K562 (cell line): ENCODE data around the gene PDIA5. TPM values are rescaled to one million over a fixed set of nuclear protein-coding genes. Genes with fewer than 3 reads are reported as not detected.

Experiments used
- ATAC-seq: fragments of 200-7000 bp; cut with Tn5 transposase; 3 replicates; pipeline ENCODE4 v1.9.1; 2020; ENCODE audit warnings: moderate library complexity
- BruUV-seq: library from RNA; stranded (reverse); fragments of 400-500 nt; replicated peaks from 2 replicates; lab custom pipeline; 2021; lab: Mats Ljungman, UMichigan
- CTCF ChIA-PET: fragments of 300-600 bp; formaldehyde crosslinking; extraction: SDS; loops from one replicate; lab custom pipeline; 2021; ENCODE audit warnings: low intra/inter-chr PET ratio; lab: Yijun Ruan, JAX
- POLR2A ChIA-PET: fragments of 300-600, 350-650 bp; sonication (Branson Sonifier 250); formaldehyde crosslinking; extraction: SDS; loops from one replicate; lab custom pipeline; 2021; ENCODE audit warnings: antibody characterized with exemption, inconsistent platforms; lab: Yijun Ruan, JAX
- DNase-seq, 4 experiments: peaks; one replicate each; pipeline versions ENCODE4 v3.0.0 to v3.0.0-alpha.2; 2011 to 2018; ENCODE audit warnings: low spot score in 3 of 4, mixed read lengths in 3 of 4; ENCODE audit errors: extremely low read depth in 1 of 4
- FAIRE-seq: peaks from 2 replicates; lab custom pipeline; 2011; peaks lifted over from hg19 to GRCh38; lab: Jason Lieb, UNC
- H2AFZ ChIP-seq: 2 replicates; pipeline ENCODE4 v1.6.0; 2011; ENCODE audit warnings: low read depth, low read length, control low read depth, inconsistent platforms
- H3K27ac ChIP-seq: fragments of 200-600 bp; 3 replicates; pipeline ENCODE4 v1.8.0; 2011; ENCODE audit warnings: low read depth, mild to moderate bottlenecking, control low read depth, inconsistent platforms, low read length, moderate library complexity, mixed read lengths; ENCODE audit errors: extremely low read depth
- H3K27me3 ChIP-seq, 2 experiments: fragments of 300-600 bp in 1 of 2; 2 replicates in 1 of 2; 3 replicates in 1 of 2; pipeline versions ENCODE4 v1.6.0 to v1.8.0; 2011; ENCODE audit warnings: inconsistent platforms in 2 of 2, low read length in 2 of 2, mild to moderate bottlenecking in 1 of 2, mixed read lengths in 1 of 2, moderate library complexity in 1 of 2; ENCODE audit not compliant: control insufficient read depth in 2 of 2, insufficient read depth in 2 of 2
- H3K36me3 ChIP-seq: fragments of 300-600 bp; 3 replicates; pipeline ENCODE4 v1.8.0; 2011; ENCODE audit warnings: mild to moderate bottlenecking, low read length, inconsistent platforms; ENCODE audit not compliant: control insufficient read depth, insufficient read depth
- H3K4me1 ChIP-seq, 2 experiments: fragments of 200-600 bp in 1 of 2; replicated peaks in 1 of 2; 2 replicates in 1 of 2; 3 replicates in 1 of 2; pipeline versions ENCODE4 v1.5.1 to v1.8.0; 2011; ENCODE audit warnings: inconsistent platforms in 2 of 2, low read length in 2 of 2, mild to moderate bottlenecking in 1 of 2, mixed read lengths in 1 of 2, moderate library complexity in 1 of 2; ENCODE audit not compliant: control insufficient read depth in 2 of 2, insufficient read depth in 2 of 2
- H3K4me2 ChIP-seq: 2 replicates; pipeline ENCODE4 v1.6.1; 2011; ENCODE audit warnings: low read length, control low read depth, inconsistent platforms, mixed read lengths; ENCODE audit not compliant: insufficient read depth
- H3K4me3 ChIP-seq: fragments of 200-600 bp; sonication (generic), shearing (Covaris generic); 2 replicates; pipeline ENCODE4 v1.5.1; 2016; ENCODE audit warnings: control low read depth, inconsistent platforms
- H3K79me2 ChIP-seq: fragments of 200-600 bp; 3 replicates; pipeline ENCODE4 v1.8.0; 2011; ENCODE audit warnings: low read length, inconsistent platforms; ENCODE audit not compliant: control insufficient read depth, insufficient read depth
- H3K9ac ChIP-seq, 2 experiments: 2 replicates each; pipeline versions ENCODE4 v1.6.0 to v1.6.1; 2011; ENCODE audit warnings: low read depth in 2 of 2, low read length in 2 of 2, control low read depth in 1 of 2, inconsistent platforms in 1 of 2, mild to moderate bottlenecking in 1 of 2, mixed read lengths in 1 of 2; ENCODE audit not compliant: insufficient read depth in 1 of 2
- H3K9me1 ChIP-seq: one replicate; pipeline ENCODE4 v1.6.0; 2011; ENCODE audit warnings: inconsistent platforms, mild to moderate bottlenecking, low read length, moderate library complexity; ENCODE audit not compliant: control insufficient read depth, insufficient read depth
- H3K9me3 ChIP-seq: replicated peaks from 2 replicates; pipeline ENCODE4 v1.5.1; 2011; ENCODE audit warnings: low read depth, low read length, inconsistent platforms; ENCODE audit not compliant: control insufficient read depth, insufficient read depth
- H4K20me1 ChIP-seq: replicated peaks from 2 replicates; pipeline ENCODE4 v1.6.1; 2011; ENCODE audit warnings: low read length, inconsistent platforms, mixed read lengths; ENCODE audit not compliant: control insufficient read depth, insufficient read depth
- ATF7 ChIP-seq: fragments of 450-650 bp; IDR thresholded peaks from 2 replicates; pipeline ENCODE4 v1.7.1; 2014; ENCODE audit warnings: mild to moderate bottlenecking, moderate library complexity
- BCOR ChIP-seq: fragments of 450-650 bp; IDR thresholded peaks from 2 replicates; pipeline ENCODE4 v1.6.1; 2016
- CHD1 ChIP-seq: fragments of 200-600 bp; sonication (generic); IDR thresholded peaks from one replicate; pipeline ENCODE4 v1.6.1; 2012; ENCODE audit warnings: mild to moderate bottlenecking, moderate library complexity, low read length, inconsistent platforms
- ILK ChIP-seq: fragments of 450-650 bp; IDR thresholded peaks from 2 replicates; pipeline ENCODE4 v1.6.1; 2016; ENCODE audit warnings: missing genetic modification characterization, low read depth, mild to moderate bottlenecking, missing compliant biosample characterization, moderate library complexity, borderline replicate concordance
- KDM1A ChIP-seq, 2 experiments: fragments of 450-650 bp; IDR thresholded peaks; 2 replicates each; pipeline ENCODE4 v1.6.1; 2016; ENCODE audit warnings: mild to moderate bottlenecking in 2 of 2
- MYNN ChIP-seq, 2 experiments: sonication (generic); formaldehyde crosslinking in 1 of 2; IDR thresholded peaks; 2 replicates each; pipeline versions ENCODE4 v1.5.0 to v1.6.1; 2016 to 2020; ENCODE audit warnings: antibody characterized with exemption in 1 of 2, missing genetic modification reagents in 1 of 2
- NCOA6 ChIP-seq: fragments of 450-650 bp; IDR thresholded peaks from 2 replicates; pipeline ENCODE4 v1.6.1; 2017; ENCODE audit warnings: mild to moderate bottlenecking
- RBM25 ChIP-seq: fragments of 200-400 bp; formaldehyde crosslinking; IDR thresholded peaks from 2 replicates; pipeline ENCODE4 v1.6.1; 2018; ENCODE audit warnings: low read length, low read depth, moderate library complexity; ENCODE audit not compliant: severe bottlenecking
- SNAPC5 ChIP-seq: fragments of 250-450 bp; sonication (Bioruptor Pico); IDR thresholded peaks from 2 replicates; pipeline ENCODE4 v1.8.0; 2021; ENCODE audit warnings: moderate library complexity, mild to moderate bottlenecking, inconsistent platforms
- SREBF2 ChIP-seq: sonication (generic); formaldehyde crosslinking; IDR thresholded peaks from 2 replicates; pipeline ENCODE4 v1.4.0; 2020; ENCODE audit warnings: mild to moderate bottlenecking, missing genetic modification reagents
- WGBS: fragments of 100-300 bp; shearing (Covaris generic); methylation state at CpG from one replicate; pipeline ENCODE4 v1.1.6; 2016; ENCODE audit warnings: low coverage, mixed read lengths; ENCODE audit not compliant: insufficient coverage; ENCODE audit errors: missing lambda C conversion rate; 5-methylcytosine and 5-hydroxymethylcytosine counted together
- in situ Hi-C: fragments of 300-500 bp; cut with MboI; formaldehyde crosslinking; loops from 4 replicates; pipeline ENCODE4 v1.15.0; 2018; ENCODE audit warnings: inconsistent platforms, mixed read lengths
- intact Hi-C: fragments of 100-400 bp; cut with micrococcal nuclease; formaldehyde crosslinking; loops from 2 replicates; pipeline ENCODE4 v1.14.2; 2022
- polyA plus RNA-seq, 8 experiments: library from polyadenylated mRNA; depleted of rRNA in 4 of 8; stranded (reverse) in 5 of 8; unstranded in 3 of 8; fragments of >200 nt; fragmentation: Nextera tagmentation in 2 of 8; fragmentation: Illumina TruSeq in 1 of 8; extraction: Ambion mirVana in 2 of 8; extraction: Trizol in 1 of 8; gene quantifications; 2 replicates each; pipeline versions ENCODE4 v1.2.1 to v1.2.3, GENCODE V29; 2011 to 2014; ENCODE audit warnings: inconsistent platforms in 1 of 8, missing spikeins in 1 of 8
- total RNA-seq, 7 experiments: library from RNA; depleted of rRNA in 6 of 7; stranded (reverse); fragments of >200 nt in 6 of 7; fragmentation: Illumina TruSeq in 2 of 7; extraction: Trizol in 2 of 7; gene quantifications; 2 replicates each; pipeline versions ENCODE4 v1.2.1 to v1.2.3, GENCODE V29; 2011 to 2021; ENCODE audit warnings: low replicate concordance in 1 of 7

The PDIA5 gene
- total and polyA plus RNA-seq, 9 of the 15 experiments (the other 6 are each of a cell fraction or from before 2014, with no cell fraction given): 3.4 to 31.8 (median 19.6) TPM

- Histone ChIP-seq H3K27me3 (no peaks in the 10 kb centered on the region), H3K9ac (no peak overlapping the region), H3K9me3 (no peaks in the 10 kb centered on the region), H3K79me2 (peaks cover 96% of the 10 kb centered on the region), H3K27ac (peak overlapping the region; percentile 14; the same call in 1 of the 3 replicates), H3K4me2 (peak overlapping the region; percentile 26; the same call in 1 of the 2 replicates), H4K20me1 (peaks cover 36% of the 10 kb centered on the region), H3K9me1 (peaks cover 11% of the 10 kb centered on the region), H3K4me1 (peaks cover 8 to 52% of the 10 kb centered on the region in 2 experiments), H3K4me3 (no peak overlapping the region), H3K36me3 (peaks cover 8% of the 10 kb centered on the region; the same call in 2 of the 3 replicates), H2AFZ (no peak overlapping the region)
- ATAC-seq (no peak), DNase-seq (no peak), FAIRE-seq (no peak)
- WGBS: 88% methylated on average over 4 of the region's 4 CpGs
- ChIA-PET POLR2A (interaction anchor here (1.2 kb wide), 1 partner anchor 8 kb away, joined by 20 read pairs; the partner anchor contains the start of gene PDIA5), CTCF (no interaction called here)
- intact Hi-C loops (no loop called here), in situ Hi-C loops (no loop called here)
- BruUV-seq: no TSS peak
- TF ChIP-seq SNAPC5 (CRISPR knock-in tag) (no peak), ILK (tag) (no peak), RBM25 (peak; percentile 97), KDM1A (IDR thresholded peaks at IDR 0.05) (peak; percentile 32 to 57; a peak in 1 of 4 replicates), ATF7 (no peak), SREBF2 (no peak), NCOA6 (no peak), MYNN (IDR thresholded peaks at IDR 0.05) (no peak), MYNN (CRISPR knock-in tag; IDR thresholded peaks at IDR 0.05) (no peak), CHD1 (no peak), BCOR (peak; percentile 77)
Observed at GRCh38 chr3:123076112-123076495, 9.3 kb downstream of the PDIA5 start.
